Left lung (tissue), 10 donors: ENCODE data around the gene GDPD5. TPM values are rescaled to one million over a fixed set of nuclear protein-coding genes. Genes with fewer than 3 reads are reported as not detected.
A peak's percentile ranks its signal among the peaks of the same experiment; 100 is the strongest.

Experiments
- ATAC-seq: fragments of 200-7000 bp; cut with Tn5 transposase; one replicate; pipeline ENCODE4 v1.9.1; 2020; ENCODE audit warnings: moderate library complexity
- DNase-seq, 4 donors: peaks; one replicate each; pipeline ENCODE4 v3.0.0-alpha.2; 2013 to 2020
- H3K27ac ChIP-seq, 2 donors: fragments of 200-600 bp; sonication (generic) in 1 of 2; one replicate each; pipeline versions ENCODE4 v1.5.0 to v1.8.0; 2020 to 2021
- H3K27me3 ChIP-seq, 2 donors: fragments of 200-600 bp; sonication (generic) in 1 of 2; one replicate each; pipeline versions ENCODE4 v1.5.0 to v1.8.0; 2020 to 2021
- H3K36me3 ChIP-seq, 2 donors: fragments of 200-600 bp; sonication (generic) in 1 of 2; one replicate each; pipeline versions ENCODE4 v1.5.0 to v1.8.0; 2020 to 2021
- H3K4me1 ChIP-seq, 2 donors: fragments of 200-600 bp; one replicate each; pipeline ENCODE4 v1.8.0; 2021
- H3K4me3 ChIP-seq, 2 donors: fragments of 200-600 bp; sonication (generic) in 1 of 2; one replicate each; pipeline versions ENCODE4 v1.5.0 to v1.8.0; 2020 to 2021; ENCODE audit warnings: mild to moderate bottlenecking in 1 of 2
- H3K9me3 ChIP-seq, 2 donors: fragments of 200-600 bp; sonication (generic) in 1 of 2; one replicate each; pipeline versions ENCODE4 v1.5.0 to v1.8.0; 2020 to 2021
- CTCF ChIP-seq, 2 donors: fragments of 200-600 bp; sonication (generic) in 1 of 2; IDR thresholded peaks; one replicate each; pipeline versions ENCODE4 v1.5.0 to v1.8.0; 2021; ENCODE audit warnings: antibody characterized with exemption in 2 of 2
- intact Hi-C, 2 donors: fragments of 100-400 bp; cut with DNase I; formaldehyde crosslinking; loops; one replicate each; pipeline versions ENCODE4 v1.11.2 to v1.14.2; 2022
- polyA plus RNA-seq, 6 donors: library from polyadenylated mRNA; unstranded; fragments of 120-200 nt; gene quantifications; one replicate each; pipeline ENCODE4 v1.2.1, GENCODE V29; 2013; ENCODE audit not compliant: insufficient read length in 6 of 6
- total RNA-seq, 2 donors: library from RNA; stranded (reverse); fragmentation: NEBNext Ultra II Directional; extraction: Animal tissue kit (Norgen Biotek cat#: 25700); gene quantifications; one replicate each; pipeline ENCODE4 v1.2.1, GENCODE V29; 2021
- donor health status: DM: no; HTN: yes; CAD: no.
- donor health status: DM: no; HTN: no; CAD: no.

GDPD5 gene
- total and polyA plus RNA-seq, 8 donors, result 10.5 to 34.8 (median 27.6) TPM

GRCh38 chr11:75513250-75513649, 12.5 kb downstream of the GDPD5 start:
- H3K27ac ChIP-seq, result no peak overlapping the region
- H3K4me1 ChIP-seq, result peaks cover 4 to 5% of the 10 kb centered on the region in 2 donors
- ATAC-seq (no peak), DNase-seq (no peak)
- H3K27me3 ChIP-seq, result no peaks in the 10 kb centered on the region
- no peak overlapping the region for H3K4me3 ChIP-seq
- intact Hi-C loops, result no loop called here
- no peaks in the 10 kb centered on the region for H3K36me3 ChIP-seq
- no peak for TF ChIP-seq CTCF (IDR thresholded peaks at IDR 0.05)
- no peaks in the 10 kb centered on the region for H3K9me3 ChIP-seq

GRCh38 chr11:75510723-75511019, 15.1 kb downstream of the GDPD5 start:
- no peak overlapping the region for H3K4me3 ChIP-seq
- H3K9me3 ChIP-seq, result no peaks in the 10 kb centered on the region
- ATAC-seq (no peak), DNase-seq (no peak)
- peaks cover 6 to 12% of the 10 kb centered on the region in 2 donors for H3K4me1 ChIP-seq
- H3K36me3 ChIP-seq, result no peaks in the 10 kb centered on the region
- no peaks in the 10 kb centered on the region for H3K27me3 ChIP-seq
- intact Hi-C loops, result no loop called here
- H3K27ac ChIP-seq, result no peak overlapping the region
- TF ChIP-seq CTCF (IDR thresholded peaks at IDR 0.05), result no peak

GRCh38 chr11:75510004-75510722, 15.6 kb downstream of the GDPD5 start:
- intact Hi-C loops, result no loop called here
- Histone ChIP-seq H3K36me3 (no peaks in the 10 kb centered on the region), H3K4me3 (no peak overlapping the region), H3K27me3 (no peaks in the 10 kb centered on the region), H3K4me1 (peaks cover 6 to 12% of the 10 kb centered on the region in 2 donors), H3K27ac (no peak overlapping the region), H3K9me3 (no peaks in the 10 kb centered on the region)
- DNase-seq, result no peak
- peak; percentile 80 for ATAC-seq
- TF ChIP-seq CTCF (IDR thresholded peaks at IDR 0.05), result no peak

DNA sequence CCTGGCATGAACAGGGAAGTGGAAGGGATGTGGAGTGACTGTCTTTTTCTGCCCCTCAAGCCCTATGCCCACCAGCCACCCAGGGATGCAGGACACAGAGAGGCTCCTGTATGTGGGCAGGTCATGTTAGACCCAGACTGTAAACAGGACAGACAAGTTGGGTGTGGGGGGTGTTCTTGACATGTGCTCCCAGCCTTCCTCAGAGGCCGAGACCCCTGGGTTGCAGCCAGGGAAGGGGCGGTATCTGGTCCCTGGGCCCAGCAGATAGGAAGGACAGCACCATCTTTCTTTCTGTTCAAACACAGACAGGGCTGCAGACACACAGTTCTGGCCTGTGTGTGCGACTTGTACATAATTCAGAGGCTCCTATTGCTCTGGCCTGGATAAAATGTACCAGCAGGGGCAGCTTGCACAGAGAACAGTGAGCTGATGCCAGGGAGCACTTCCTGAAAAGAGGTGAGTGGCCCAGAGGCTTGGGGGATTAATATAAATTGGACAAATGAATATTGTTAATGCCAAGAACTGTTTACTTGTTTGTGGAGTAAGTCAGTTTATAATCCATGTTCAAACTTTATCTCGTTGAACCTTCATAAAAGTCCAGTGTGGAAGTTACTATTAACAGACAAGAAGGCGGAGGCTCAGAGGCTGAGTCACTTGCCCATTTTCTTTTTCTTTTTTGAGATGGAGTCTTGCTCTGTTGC, 16.6 kb downstream of the GDPD5 start:
- DNase-seq (no peak), ATAC-seq (no peak)
- no peak for TF ChIP-seq CTCF (IDR thresholded peaks at IDR 0.05)
- peaks cover 6 to 12% of the 10 kb centered on the region in 2 donors for H3K4me1 ChIP-seq
- H3K27me3 ChIP-seq, result no peaks in the 10 kb centered on the region
- intact Hi-C loops, result no loop called here
- H3K36me3 ChIP-seq, result no peaks in the 10 kb centered on the region
- no peak overlapping the region for H3K4me3 ChIP-seq
- H3K27ac ChIP-seq, result no peak overlapping the region
- H3K9me3 ChIP-seq, result no peaks in the 10 kb centered on the region

GRCh38 chr11:75508051-75508561, 17.6 kb downstream of the GDPD5 start:
- Histone ChIP-seq H3K4me1 (peaks cover 6 to 12% of the 10 kb centered on the region in 2 donors), H3K9me3 (no peaks in the 10 kb centered on the region), H3K4me3 (no peak overlapping the region), H3K36me3 (no peaks in the 10 kb centered on the region), H3K27ac (no peak overlapping the region), H3K27me3 (no peaks in the 10 kb centered on the region)
- ATAC-seq, result no peak
- intact Hi-C loops, result no loop called here
- DNase-seq, result no peak
- TF ChIP-seq CTCF (IDR thresholded peaks at IDR 0.05), result no peak
